Endodermal cell (in vitro differentiated cells): Measurements from ENCODE around the gene FGF14. TPM values are rescaled to one million over a fixed set of nuclear protein-coding genes. Genes with fewer than 3 reads are reported as not detected.
A peak's percentile ranks its signal among the peaks of the same experiment; 100 is the strongest.

ENCODE experiments used
- DNase-seq: peaks from one replicate; pipeline ENCODE4 v3.0.0-alpha.2; 2017
- H3K27ac ChIP-seq: 2 replicates; pipeline ENCODE4 v1.5.1; 2013; ENCODE audit warnings: mild to moderate bottlenecking, low read depth, low read length, moderate library complexity
- H3K27me3 ChIP-seq: 2 replicates; pipeline ENCODE4 v1.6.1; 2013; ENCODE audit warnings: mild to moderate bottlenecking, low read length, moderate library complexity; ENCODE audit not compliant: insufficient read depth, control insufficient read depth, poor library complexity, severe bottlenecking
- H3K36me3 ChIP-seq: 2 replicates; pipeline ENCODE4 v1.7.0; 2013; ENCODE audit warnings: mild to moderate bottlenecking, low read length, moderate library complexity; ENCODE audit not compliant: control insufficient read depth, insufficient read depth
- H3K4me1 ChIP-seq: one replicate; pipeline ENCODE4 v1.7.0; 2013; ENCODE audit warnings: low read length; ENCODE audit not compliant: control insufficient read depth, insufficient read depth
- H3K4me3 ChIP-seq: 2 replicates; pipeline ENCODE4 v1.5.1; 2013; ENCODE audit warnings: mild to moderate bottlenecking, low read length, moderate library complexity
- H3K9ac ChIP-seq: 2 replicates; pipeline ENCODE4 v1.6.1; 2013; ENCODE audit warnings: mild to moderate bottlenecking, low read length, moderate library complexity; ENCODE audit not compliant: poor library complexity, severe bottlenecking; ENCODE audit errors: extremely low read depth
- H3K9me3 ChIP-seq: 2 replicates; pipeline ENCODE4 v1.6.1; 2013; ENCODE audit warnings: mild to moderate bottlenecking, low read length, moderate library complexity; ENCODE audit not compliant: control insufficient read depth
- H3K27ac Mint-ChIP-seq: 2 replicates; pipeline ENCODE4 v1.8.0; 2020; ENCODE audit warnings: mixed read lengths
- H3K27me3 Mint-ChIP-seq: 2 replicates; pipeline ENCODE4 v1.8.0; 2021; ENCODE audit warnings: mild to moderate bottlenecking, mixed read lengths; ENCODE audit not compliant: insufficient read depth
- H3K36me3 Mint-ChIP-seq: 2 replicates; pipeline ENCODE4 v1.8.0; 2020; ENCODE audit warnings: low read depth, mixed read lengths
- H3K4me1 Mint-ChIP-seq: 2 replicates; pipeline ENCODE4 v1.8.0; 2020; ENCODE audit warnings: mixed read lengths
- H3K4me3 Mint-ChIP-seq: 2 replicates; pipeline ENCODE4 v1.8.0; 2020; ENCODE audit warnings: mild to moderate bottlenecking, moderate library complexity, mixed read lengths
- H3K9me3 Mint-ChIP-seq: 2 replicates; pipeline ENCODE4 v1.8.0; 2020; ENCODE audit warnings: mild to moderate bottlenecking, mixed read lengths
- CTCF ChIP-seq: fragments of 200-600 bp; sonication (generic); conservative IDR thresholded peaks from 2 replicates; pipeline ENCODE4 v1.5.0; 2021; ENCODE audit warnings: antibody characterized with exemption, mild to moderate bottlenecking
- WGBS, 2 experiments: methylation state at CpG; one replicate each; pipeline versions ENCODE4 v1.1.5 to v1.1.7; 2013; ENCODE audit warnings: missing lambda C conversion rate in 2 of 2, mixed read lengths in 1 of 2; ENCODE audit not compliant: insufficient coverage in 1 of 2, insufficient read length in 1 of 2; 5-methylcytosine and 5-hydroxymethylcytosine counted together
- total RNA-seq, 2 donors: library from RNA; stranded (reverse); fragmentation: NEBNext Ultra II Directional in 1 of 2; extraction: Animal tissue kit (Norgen Biotek cat#: 25700) in 1 of 2; gene quantifications; 2 replicates in 1 of 2; 3 replicates in 1 of 2; pipeline ENCODE4 v1.2.1, GENCODE V29; 2021

FGF14 gene
- total RNA-seq, 2 donors from 2014 or later = 0.15 to 0.26 TPM

DNA sequence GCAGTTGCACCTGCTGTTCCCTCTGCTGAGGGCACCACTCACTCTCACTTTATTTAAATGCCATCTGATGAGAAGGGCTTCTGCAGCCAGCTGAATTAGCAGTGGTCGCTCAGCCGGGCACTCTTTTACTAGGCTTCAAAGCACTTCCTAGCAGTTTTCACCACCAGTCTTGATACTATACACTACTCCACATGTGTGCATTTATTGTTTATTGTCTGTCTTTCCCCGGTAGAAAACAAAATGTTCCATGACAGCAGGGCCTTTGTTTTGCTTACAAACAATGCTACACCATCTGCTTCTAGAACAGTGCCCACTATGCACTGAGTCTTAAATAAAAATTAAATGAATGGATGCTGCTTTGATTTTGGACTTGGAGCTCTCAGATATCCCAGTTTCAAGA lies 404.9 kb downstream of the FGF14 start:
- no peak overlapping the region for H3K4me3 Mint-ChIP-seq
- no peaks in the 10 kb centered on the region for H3K36me3 Mint-ChIP-seq
- no peaks in the 10 kb centered on the region for H3K4me1 Mint-ChIP-seq
- H3K27me3 Mint-ChIP-seq = no peaks in the 10 kb centered on the region
- Histone ChIP-seq H3K9ac (no peak overlapping the region), H3K36me3 (no peaks in the 10 kb centered on the region), H3K4me3 (no peak overlapping the region), H3K27ac (no peak overlapping the region), H3K27me3 (no peaks in the 10 kb centered on the region), H3K9me3 (no peaks in the 10 kb centered on the region), H3K4me1 (no peaks in the 10 kb centered on the region)
- no peak for TF ChIP-seq CTCF
- H3K9me3 Mint-ChIP-seq = no peaks in the 10 kb centered on the region
- H3K27ac Mint-ChIP-seq = no peak overlapping the region
- no peak for DNase-seq
- WGBS, 2 experiments = 92 to 94% methylated on average over 3 of the region's 3 CpGs

DNA sequence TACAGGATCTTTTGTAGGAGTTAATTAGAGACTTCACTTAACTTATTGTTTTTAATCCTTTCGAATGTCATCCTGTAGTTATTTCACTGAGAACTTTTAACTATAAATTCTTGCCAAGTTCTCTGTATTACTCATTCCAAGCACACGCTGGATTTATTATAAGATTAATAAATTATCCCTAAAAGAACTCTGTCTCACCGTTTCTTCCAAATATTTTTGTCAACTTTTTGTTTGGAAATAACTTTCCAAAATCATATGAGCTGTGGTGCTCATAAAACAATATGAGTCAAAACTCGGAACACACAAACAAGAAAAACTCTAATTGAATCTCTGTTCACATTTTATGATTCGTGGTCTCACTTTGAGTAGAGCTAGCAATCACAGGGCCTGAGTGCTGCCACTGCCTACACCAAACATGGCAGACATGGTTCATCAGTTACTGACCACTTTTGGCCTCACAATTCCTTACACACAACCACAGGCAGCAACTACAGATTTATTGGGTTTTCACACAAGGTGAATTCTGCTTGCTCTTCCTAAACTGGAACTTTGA lies 412.0 kb downstream of the FGF14 start:
- H3K27me3 ChIP-seq = no peaks in the 10 kb centered on the region
- no peaks in the 10 kb centered on the region for H3K36me3 ChIP-seq
- H3K36me3 Mint-ChIP-seq = no peaks in the 10 kb centered on the region
- H3K4me1 ChIP-seq = no peaks in the 10 kb centered on the region
- H3K4me1 Mint-ChIP-seq = no peaks in the 10 kb centered on the region
- DNase-seq = no peak
- no peak overlapping the region for H3K27ac Mint-ChIP-seq
- no peak overlapping the region for H3K27ac ChIP-seq
- H3K4me3 Mint-ChIP-seq = no peak overlapping the region
- no peak for TF ChIP-seq CTCF
- no peak overlapping the region for H3K4me3 ChIP-seq
- H3K27me3 Mint-ChIP-seq = no peaks in the 10 kb centered on the region
- no peaks in the 10 kb centered on the region for H3K9me3 Mint-ChIP-seq
- 86 to 100% methylated on average over 3 to 5 of the region's 5 CpGs for WGBS, 2 experiments
- H3K9me3 ChIP-seq = no peaks in the 10 kb centered on the region
- H3K9ac ChIP-seq = no peak overlapping the region

- H3K9me3 ChIP-seq = no peaks in the 10 kb centered on the region
- 89 to 100% methylated on average over 1 to 3 of the region's 4 CpGs for WGBS, 2 experiments
- no peaks in the 10 kb centered on the region for H3K4me1 ChIP-seq
- Mint-ChIP-seq H3K4me1 (no peaks in the 10 kb centered on the region), H3K27me3 (no peaks in the 10 kb centered on the region), H3K27ac (no peak overlapping the region), H3K9me3 (no peaks in the 10 kb centered on the region), H3K36me3 (no peaks in the 10 kb centered on the region), H3K4me3 (no peak overlapping the region)
- no peak for TF ChIP-seq CTCF
- H3K27me3 ChIP-seq = no peaks in the 10 kb centered on the region
- no peaks in the 10 kb centered on the region for H3K36me3 ChIP-seq
- H3K27ac ChIP-seq = no peak overlapping the region
- peak; percentile 45 for DNase-seq
- no peak overlapping the region for H3K9ac ChIP-seq
- no peak overlapping the region for H3K4me3 ChIP-seq
These were observed 413.7 kb downstream of the FGF14 start for GRCh38 chr13:101988140-101988539.
